ENCODE measurements around the gene GPR37.

GPR37 gene

DNA sequence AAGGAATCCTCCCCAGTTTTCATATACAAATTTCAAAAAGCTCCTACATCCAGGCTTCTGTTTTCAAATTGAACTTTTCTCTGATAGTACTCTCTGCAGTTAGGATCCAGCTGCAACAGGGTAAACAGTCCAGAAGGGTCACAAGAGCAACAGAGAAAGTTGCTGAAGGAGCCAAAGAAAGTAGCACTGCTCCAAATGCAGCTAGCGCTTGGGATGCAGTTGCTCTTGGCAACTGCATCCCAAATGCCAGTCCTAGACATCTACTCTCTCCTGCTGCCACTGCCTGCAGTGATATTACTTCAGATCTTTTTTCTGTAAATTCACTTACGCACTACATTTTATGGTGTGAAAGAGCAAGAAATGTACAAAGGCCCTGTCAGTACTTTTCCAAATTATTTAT is 14.6 kb downstream of the GPR37 start:
- H3K4me3 ChIP-seq (IDR thresholded peaks at IDR 0.05; ENCODE audit: insufficient read depth, low read depth, low read length) = no peak overlapping the region
- H3K36me3 ChIP-seq (ENCODE audit: insufficient read depth) = no peaks in the 10 kb centered on the region
- no peak overlapping the region for H3K27ac ChIP-seq
- no peaks in the 10 kb centered on the region for H3K79me2 ChIP-seq (ENCODE audit: insufficient read depth, low read depth)
- H3K4me2 ChIP-seq = no peak overlapping the region
- H3K4me1 ChIP-seq (ENCODE audit: low read depth, poor library complexity, severe bottlenecking) = no peaks in the 10 kb centered on the region
- H2AFZ ChIP-seq (ENCODE audit: low read depth) = no peak overlapping the region
- TF ChIP-seq, protein P1, sequence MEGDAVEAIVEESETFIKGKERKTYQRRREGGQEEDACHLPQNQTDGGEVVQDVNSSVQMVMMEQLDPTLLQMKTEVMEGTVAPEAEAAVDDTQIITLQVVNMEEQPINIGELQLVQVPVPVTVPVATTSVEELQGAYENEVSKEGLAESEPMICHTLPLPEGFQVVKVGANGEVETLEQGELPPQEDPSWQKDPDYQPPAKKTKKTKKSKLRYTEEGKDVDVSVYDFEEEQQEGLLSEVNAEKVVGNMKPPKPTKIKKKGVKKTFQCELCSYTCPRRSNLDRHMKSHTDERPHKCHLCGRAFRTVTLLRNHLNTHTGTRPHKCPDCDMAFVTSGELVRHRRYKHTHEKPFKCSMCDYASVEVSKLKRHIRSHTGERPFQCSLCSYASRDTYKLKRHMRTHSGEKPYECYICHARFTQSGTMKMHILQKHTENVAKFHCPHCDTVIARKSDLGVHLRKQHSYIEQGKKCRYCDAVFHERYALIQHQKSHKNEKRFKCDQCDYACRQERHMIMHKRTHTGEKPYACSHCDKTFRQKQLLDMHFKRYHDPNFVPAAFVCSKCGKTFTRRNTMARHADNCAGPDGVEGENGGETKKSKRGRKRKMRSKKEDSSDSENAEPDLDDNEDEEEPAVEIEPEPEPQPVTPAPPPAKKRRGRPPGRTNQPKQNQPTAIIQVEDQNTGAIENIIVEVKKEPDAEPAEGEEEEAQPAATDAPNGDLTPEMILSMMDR (conservative IDR thresholded peaks at IDR 0.05; ENCODE audit: low read depth, low read length) = no peak
- H4K20me1 ChIP-seq (ENCODE audit: insufficient read depth) = no peaks in the 10 kb centered on the region
- H3K27me3 ChIP-seq (ENCODE audit: insufficient read depth, low read depth) = no peaks in the 10 kb centered on the region
- no peak overlapping the region for H3K9ac ChIP-seq

DNA sequence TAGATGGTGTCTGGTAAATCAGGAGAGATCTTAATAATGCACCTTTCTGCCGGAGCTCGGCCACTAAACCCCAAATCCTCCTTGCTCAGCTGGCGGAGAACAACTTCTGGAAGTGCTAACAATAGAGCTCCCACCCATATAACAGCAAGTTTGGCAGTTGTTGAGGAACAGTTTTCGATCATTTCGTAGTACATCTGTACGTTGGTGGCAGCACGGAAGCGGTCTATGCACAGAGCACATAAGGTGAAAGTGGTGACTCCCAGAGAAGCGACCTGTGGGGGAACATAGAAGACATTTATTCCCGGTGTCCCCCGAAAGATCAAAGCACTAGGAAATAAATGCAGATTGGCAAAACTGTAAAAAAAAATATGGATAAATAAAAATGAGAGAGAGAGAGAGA is 18.5 kb downstream of the GPR37 start:
- TF ChIP-seq, protein P1 (conservative IDR thresholded peaks at IDR 0.05; ENCODE audit: low read depth, low read length) = no peak
- Histone ChIP-seq H3K9ac (no peak overlapping the region), H3K79me2 (ENCODE audit: insufficient read depth, low read depth) (no peaks in the 10 kb centered on the region), H3K4me3 (IDR thresholded peaks at IDR 0.05; ENCODE audit: insufficient read depth, low read depth, low read length) (no peak overlapping the region), H3K36me3 (ENCODE audit: insufficient read depth) (no peaks in the 10 kb centered on the region), H2AFZ (ENCODE audit: low read depth) (no peak overlapping the region), H4K20me1 (ENCODE audit: insufficient read depth) (no peaks in the 10 kb centered on the region), H3K4me2 (no peak overlapping the region), H3K27ac (no peak overlapping the region), H3K4me1 (ENCODE audit: low read depth, poor library complexity, severe bottlenecking) (no peaks in the 10 kb centered on the region), H3K27me3 (ENCODE audit: insufficient read depth, low read depth) (no peaks in the 10 kb centered on the region)

DNA sequence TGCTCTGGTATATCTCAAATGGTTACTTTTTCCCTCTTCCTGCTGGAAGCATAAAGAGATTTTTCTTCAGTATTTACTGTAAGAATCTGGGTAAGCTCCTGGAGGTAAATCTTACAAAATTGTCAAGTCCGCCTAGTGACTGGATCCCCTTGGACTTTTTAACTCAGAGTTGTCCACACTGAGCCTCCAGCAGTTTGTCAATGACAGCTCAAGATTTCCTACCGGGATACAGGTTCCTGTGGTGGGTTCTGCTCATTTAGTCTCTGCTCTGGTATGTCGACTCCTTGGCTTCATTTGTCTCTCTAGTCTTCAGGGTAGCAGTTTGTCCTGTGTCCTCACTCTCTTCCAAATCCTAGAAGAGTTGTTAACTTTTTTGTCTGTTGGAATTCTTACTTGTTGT is 27.0 kb downstream of the GPR37 start:
- Histone ChIP-seq H2AFZ (ENCODE audit: low read depth) (no peak overlapping the region), H3K4me2 (no peak overlapping the region)

DNA sequence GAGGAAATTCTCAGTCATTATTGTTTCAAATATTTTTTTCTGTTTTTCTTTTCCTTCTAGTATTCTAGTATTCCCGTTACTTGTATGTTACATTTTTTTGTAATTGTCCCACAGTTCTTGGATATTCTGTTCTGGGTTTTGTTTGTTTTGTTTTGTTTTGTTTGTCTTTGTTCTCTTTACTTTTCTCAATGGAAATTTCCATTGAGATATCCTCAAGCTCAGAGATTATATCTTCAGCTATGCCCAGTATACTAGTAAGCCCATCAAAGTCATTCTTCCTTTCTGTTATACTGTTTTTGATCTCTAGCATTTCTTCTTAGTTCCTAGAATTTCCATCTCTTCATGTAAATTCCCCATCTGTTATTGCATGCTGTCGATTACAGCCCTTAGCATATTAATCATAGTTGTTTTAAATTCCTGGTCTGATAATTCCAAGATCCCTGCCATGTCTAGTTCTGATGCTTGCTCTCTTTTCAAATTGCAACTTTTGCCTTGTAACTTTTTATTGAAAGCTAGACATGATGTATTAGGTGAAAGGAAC is 27.8 kb downstream of the GPR37 start:
- no peaks in the 10 kb centered on the region for H3K4me1 ChIP-seq (ENCODE audit: low read depth, poor library complexity, severe bottlenecking)
- no peaks in the 10 kb centered on the region for H3K27me3 ChIP-seq (ENCODE audit: insufficient read depth, low read depth)
- H2AFZ ChIP-seq (ENCODE audit: low read depth) = no peak overlapping the region
- TF ChIP-seq, protein P1 (conservative IDR thresholded peaks at IDR 0.05; ENCODE audit: low read depth, low read length) = no peak
- H3K9ac ChIP-seq = no peak overlapping the region
- no peak overlapping the region for H3K4me2 ChIP-seq
- H3K36me3 ChIP-seq (ENCODE audit: insufficient read depth) = no peaks in the 10 kb centered on the region
- no peak overlapping the region for H3K27ac ChIP-seq
- no peak overlapping the region for H3K4me3 ChIP-seq (IDR thresholded peaks at IDR 0.05; ENCODE audit: insufficient read depth, low read depth, low read length)
- no peaks in the 10 kb centered on the region for H4K20me1 ChIP-seq (ENCODE audit: insufficient read depth)
- H3K79me2 ChIP-seq (ENCODE audit: insufficient read depth, low read depth) = no peaks in the 10 kb centered on the region

More for the DNA sequence above, 27.0 kb downstream of the GPR37 start:
- H3K27me3 ChIP-seq (ENCODE audit: insufficient read depth, low read depth) = no peaks in the 10 kb centered on the region
- no peaks in the 10 kb centered on the region for H3K36me3 ChIP-seq (ENCODE audit: insufficient read depth)
- TF ChIP-seq, protein P1 (conservative IDR thresholded peaks at IDR 0.05; ENCODE audit: low read depth, low read length) = no peak
- H3K79me2 ChIP-seq (ENCODE audit: insufficient read depth, low read depth) = no peaks in the 10 kb centered on the region
- no peak overlapping the region for H3K27ac ChIP-seq
- H4K20me1 ChIP-seq (ENCODE audit: insufficient read depth) = no peaks in the 10 kb centered on the region
- no peak overlapping the region for H3K4me3 ChIP-seq (IDR thresholded peaks at IDR 0.05; ENCODE audit: insufficient read depth, low read depth, low read length)
- no peak overlapping the region for H3K9ac ChIP-seq
- H3K4me1 ChIP-seq (ENCODE audit: low read depth, poor library complexity, severe bottlenecking) = no peaks in the 10 kb centered on the region

All from KMS-11 (cell line).